Skeletal muscle tissue (tissue), 4 donors: Measurements from ENCODE around the gene VHLL. TPM values are rescaled to one million over a fixed set of nuclear protein-coding genes. Genes with fewer than 3 reads are reported as not detected.
"Not testable (repeated sequence)": the region's sequence is repeated elsewhere in the genome, so short reads cannot be mapped to it uniquely, and the experiment has no call there.

ENCODE experiments used
- H3K27ac ChIP-seq: one replicate; pipeline ENCODE4 v1.7.0; 2013; ENCODE audit warnings: mild to moderate bottlenecking, low read depth, low read length, inconsistent platforms
- H3K27me3 ChIP-seq, 3 donors: one replicate each; pipeline ENCODE4 v1.7.0; 2013; ENCODE audit warnings: low read length in 3 of 3; ENCODE audit not compliant: control insufficient read depth in 3 of 3, insufficient read depth in 3 of 3
- H3K36me3 ChIP-seq, 3 donors: one replicate each; pipeline ENCODE4 v1.7.0; 2013; ENCODE audit warnings: low read length in 3 of 3; ENCODE audit not compliant: control insufficient read depth in 3 of 3, insufficient read depth in 3 of 3
- H3K4me1 ChIP-seq, 3 donors: one replicate each; pipeline ENCODE4 v1.7.0; 2013; ENCODE audit warnings: low read length in 3 of 3, mild to moderate bottlenecking in 3 of 3; ENCODE audit not compliant: control insufficient read depth in 3 of 3, insufficient read depth in 3 of 3
- H3K4me3 ChIP-seq, 3 donors: one replicate each; pipeline ENCODE4 v1.7.0; 2013; ENCODE audit warnings: low read length in 3 of 3
- H3K9ac ChIP-seq, 3 donors: one replicate each; pipeline ENCODE4 v1.7.0; 2013; ENCODE audit warnings: low read length in 3 of 3, mild to moderate bottlenecking in 3 of 3, moderate library complexity in 2 of 3, low read depth in 1 of 3
- H3K9me3 ChIP-seq, 3 donors: one replicate each; pipeline ENCODE4 v1.7.0; 2013; ENCODE audit warnings: low read length in 3 of 3; ENCODE audit not compliant: control insufficient read depth in 3 of 3
- total RNA-seq: library from RNA; depleted of rRNA; stranded (reverse); fragments of >200 nt; gene quantifications from one replicate; pipeline ENCODE4 v1.2.3, GENCODE V29; 2014
- donor health status: Osteomylitis.

The VHLL gene
- total RNA-seq, 1 donor from 2014 or later, result not detected

- Histone ChIP-seq H3K27me3 (no peaks in the 10 kb centered on the region), H3K4me3 (peak overlapping the region in 1 of 3 donors; percentile 36), H3K9ac (no peak overlapping the region), H3K27ac (no peak overlapping the region), H3K9me3 (no peaks in the 10 kb centered on the region), H3K36me3 (peaks cover 22 to 38% (median 34%) of the 10 kb centered on the region in 3 donors), H3K4me1 (peaks cover 8 to 23% (median 18%) of the 10 kb centered on the region in 3 donors)
Measured at GRCh38 chr1:156336242-156336641, 37.1 kb upstream of the VHLL start.

GRCh38 chr1:156323179-156323578 is 24.1 kb upstream of the VHLL start:
- not testable (repeated sequence) for H3K27ac ChIP-seq, H3K9ac ChIP-seq, H3K4me1 ChIP-seq, H3K4me3 ChIP-seq, H3K9me3 ChIP-seq, H3K27me3 ChIP-seq
- peaks cover 43 to 60% (median 50%) of the 10 kb centered on the region in 3 donors for H3K36me3 ChIP-seq

GRCh38 chr1:156320560-156320959 is 21.5 kb upstream of the VHLL start:
- H3K4me3 ChIP-seq, result no peak overlapping the region
- no peaks in the 10 kb centered on the region for H3K4me1 ChIP-seq
- H3K36me3 ChIP-seq, result peaks cover 59 to 78% (median 73%) of the 10 kb centered on the region in 3 donors
- H3K27me3 ChIP-seq, result no peaks in the 10 kb centered on the region
- no peaks in the 10 kb centered on the region for H3K9me3 ChIP-seq
- H3K27ac ChIP-seq, result no peak overlapping the region
- H3K9ac ChIP-seq, result no peak overlapping the region

- Histone ChIP-seq H3K36me3 (peaks cover 59 to 80% (median 75%) of the 10 kb centered on the region in 3 donors), H3K27ac (no peak overlapping the region), H3K9me3 (no peaks in the 10 kb centered on the region), H3K4me3 (no peak overlapping the region), H3K4me1 (no peaks in the 10 kb centered on the region), H3K9ac (no peak overlapping the region), H3K27me3 (no peaks in the 10 kb centered on the region)
Measured at GRCh38 chr1:156319664-156320063, 20.6 kb upstream of the VHLL start.

- Histone ChIP-seq H3K27ac (no peak overlapping the region), H3K4me1 (no peaks in the 10 kb centered on the region), H3K9ac (no peak overlapping the region), H3K9me3 (no peaks in the 10 kb centered on the region), H3K36me3 (peaks cover 55 to 80% (median 76%) of the 10 kb centered on the region in 3 donors), H3K27me3 (no peaks in the 10 kb centered on the region), H3K4me3 (no peak overlapping the region)
Measured at GRCh38 chr1:156316909-156317308, 17.8 kb upstream of the VHLL start.

- Histone ChIP-seq H3K27me3 (no peaks in the 10 kb centered on the region), H3K4me3 (no peak overlapping the region), H3K4me1 (peaks cover 0 to 5% (median 0%) of the 10 kb centered on the region in 3 donors), H3K9me3 (no peaks in the 10 kb centered on the region), H3K27ac (no peak overlapping the region), H3K9ac (no peak overlapping the region), H3K36me3 (peaks cover 38 to 72% (median 69%) of the 10 kb centered on the region in 3 donors)
Measured at GRCh38 chr1:156310962-156311361, 11.9 kb upstream of the VHLL start.

GRCh38 chr1:156308078-156308477 is 9.0 kb upstream of the VHLL start:
- H3K4me3 ChIP-seq, result no peak overlapping the region
- no peaks in the 10 kb centered on the region for H3K27me3 ChIP-seq
- peaks cover 36 to 57% (median 51%) of the 10 kb centered on the region in 3 donors for H3K36me3 ChIP-seq
- no peaks in the 10 kb centered on the region for H3K9me3 ChIP-seq
- H3K27ac ChIP-seq, result no peak overlapping the region
- H3K9ac ChIP-seq, result no peak overlapping the region
- H3K4me1 ChIP-seq, result peaks cover 0 to 5% (median 0%) of the 10 kb centered on the region in 3 donors

- Histone ChIP-seq H3K36me3 (peaks cover 20 to 31% (median 26%) of the 10 kb centered on the region in 3 donors), H3K4me1 (no peaks in the 10 kb centered on the region)
Measured at GRCh38 chr1:156305215-156305614, 6.1 kb upstream of the VHLL start.

GRCh38 chr1:156303241-156303640 is 4.1 kb upstream of the VHLL start:
- Histone ChIP-seq H3K4me1 (no peaks in the 10 kb centered on the region), H3K9me3 (no peaks in the 10 kb centered on the region), H3K27ac (no peak overlapping the region), H3K9ac (no peak overlapping the region), H3K36me3 (peaks cover 9 to 12% (median 10%) of the 10 kb centered on the region in 3 donors), H3K4me3 (no peak overlapping the region), H3K27me3 (no peaks in the 10 kb centered on the region)

More at GRCh38 chr1:156305215-156305614, 6.1 kb upstream of the VHLL start:
- no peaks in the 10 kb centered on the region for H3K27me3 ChIP-seq
- no peaks in the 10 kb centered on the region for H3K9me3 ChIP-seq
- H3K4me3 ChIP-seq, result no peak overlapping the region
- no peak overlapping the region for H3K9ac ChIP-seq
- H3K27ac ChIP-seq, result no peak overlapping the region

GRCh38 chr1:156295391-156295947 is 3.6 kb downstream of the VHLL start, which contains the start of gene GLMP:
GLMP (minus strand) TSS chr1:156295679; CDS start chr1:156295645, 34 bp downstream.
- H3K36me3 ChIP-seq, result peaks cover 0 to 11% (median 7%) of the 10 kb centered on the region in 3 donors
- no peaks in the 10 kb centered on the region for H3K27me3 ChIP-seq
- H3K9me3 ChIP-seq, result no peaks in the 10 kb centered on the region
- peaks cover 16 to 29% (median 17%) of the 10 kb centered on the region in 3 donors for H3K4me1 ChIP-seq
- H3K27ac ChIP-seq, result peak within 1 kb of the TSS; percentile 32
- peak within 1 kb of the TSS; percentile 82 to 94 (median 92) for H3K9ac ChIP-seq
- peak within 1 kb of the TSS; percentile 82 to 95 (median 91) for H3K4me3 ChIP-seq
